Measurements from ENCODE around the gene EVPL.
A peak's percentile ranks its signal among the peaks of the same experiment; 100 is the strongest.

Gene EVPL

DNA sequence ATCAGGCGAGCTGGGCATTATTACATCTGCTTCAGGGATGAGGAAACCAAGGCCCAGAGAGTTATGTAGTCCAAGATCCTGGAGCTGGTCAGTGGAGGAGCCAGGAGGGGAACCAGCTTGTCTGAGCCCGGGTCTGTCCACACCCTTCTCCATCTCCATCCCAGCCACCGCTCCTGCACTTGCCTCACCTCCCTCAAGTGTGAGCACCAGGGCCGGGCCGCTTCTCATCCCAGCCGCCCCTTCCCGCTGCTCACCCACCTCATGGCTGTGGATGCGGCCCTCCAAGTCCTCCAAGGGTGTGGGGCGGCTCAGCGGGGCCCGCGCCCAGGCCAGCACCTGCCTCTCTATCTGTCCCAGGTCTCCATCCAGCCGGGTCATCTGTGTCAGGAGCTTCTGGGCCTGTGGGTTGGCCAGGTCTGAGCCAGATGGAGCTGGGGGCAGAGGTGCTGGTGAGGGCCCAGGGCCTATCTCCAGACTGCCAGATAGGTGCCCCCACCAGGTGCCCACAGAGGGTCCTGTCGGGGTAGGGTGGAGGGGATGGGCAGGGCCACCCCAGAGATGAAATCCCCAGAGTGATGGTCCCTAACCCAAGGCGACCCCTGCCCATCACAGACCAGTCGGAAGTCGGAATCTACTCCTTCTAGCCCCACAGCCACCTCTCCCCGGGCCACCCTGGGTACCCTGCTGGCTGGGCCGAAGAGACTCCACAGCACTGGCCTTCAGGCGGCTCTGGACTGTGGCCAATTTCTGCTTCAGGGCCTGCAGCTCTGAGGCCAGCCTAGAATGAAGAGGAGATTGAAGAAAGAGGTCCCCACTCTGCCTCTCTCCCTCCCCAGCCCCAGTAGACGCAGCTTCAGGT, 9.4 kb downstream of the EVPL start:
- no peak for DNase-seq (ENCODE audit: low read depth)

DNA sequence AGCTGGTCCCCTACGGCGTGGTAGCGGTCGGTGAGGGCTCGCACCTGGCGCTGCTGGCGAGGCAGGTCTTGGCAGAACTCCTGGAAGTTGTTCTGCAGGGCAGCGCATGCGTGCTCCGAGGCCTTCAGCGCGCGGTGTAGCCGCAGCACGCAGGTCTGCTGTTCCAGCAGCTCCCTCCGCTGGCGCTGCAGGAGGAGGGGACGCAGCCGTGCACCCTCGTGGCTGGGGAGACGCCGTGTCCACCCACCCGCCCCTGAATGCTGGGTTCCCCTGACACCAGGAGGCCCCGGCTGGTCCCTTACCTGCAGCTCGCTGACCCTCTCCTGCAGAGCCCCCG, 12.2 kb downstream of the EVPL start:
- DNase-seq (ENCODE audit: low read depth), result no peak

DNA sequence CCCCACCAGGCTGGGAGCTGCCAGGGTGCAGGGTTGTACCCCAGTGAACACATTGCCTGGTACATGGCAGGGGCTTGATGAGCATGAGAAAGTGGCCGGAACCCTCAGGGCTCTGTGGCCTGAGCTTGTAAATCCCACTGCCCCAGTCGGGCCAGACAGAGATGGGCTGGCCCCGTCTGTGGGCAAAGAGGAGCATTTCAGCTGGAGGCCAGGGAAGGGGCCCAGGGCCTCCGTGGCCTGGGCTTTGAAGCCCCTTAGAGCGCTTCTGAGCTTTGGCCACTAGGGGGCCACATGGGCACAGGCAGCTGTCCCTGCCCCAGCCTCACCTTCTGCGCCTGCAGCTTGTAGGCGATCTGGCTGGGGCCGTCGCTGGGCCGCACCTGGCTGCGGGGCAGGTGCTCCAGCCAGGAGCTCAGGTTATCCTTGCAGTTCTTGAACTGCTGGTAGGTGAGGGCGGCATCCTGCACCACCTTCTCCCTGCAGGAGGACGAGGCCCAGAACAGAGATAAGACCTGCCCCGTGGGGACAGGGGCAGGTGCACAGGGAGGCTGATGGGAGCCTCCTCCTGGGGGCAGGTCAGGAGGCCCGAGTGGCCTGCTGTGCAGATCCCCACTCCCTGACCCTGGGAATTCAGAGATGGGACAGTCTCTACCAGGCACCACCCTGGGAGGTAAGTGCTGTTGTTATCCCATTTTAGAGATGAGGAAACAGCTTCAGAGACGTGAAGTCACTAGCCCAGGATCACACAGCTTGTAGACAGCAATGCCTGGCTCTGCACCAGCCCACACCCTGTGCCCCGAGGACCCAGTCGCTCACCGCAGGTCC, 12.8 kb downstream of the EVPL start:
- peak; percentile 60 for DNase-seq (ENCODE audit: low read depth)

DNA sequence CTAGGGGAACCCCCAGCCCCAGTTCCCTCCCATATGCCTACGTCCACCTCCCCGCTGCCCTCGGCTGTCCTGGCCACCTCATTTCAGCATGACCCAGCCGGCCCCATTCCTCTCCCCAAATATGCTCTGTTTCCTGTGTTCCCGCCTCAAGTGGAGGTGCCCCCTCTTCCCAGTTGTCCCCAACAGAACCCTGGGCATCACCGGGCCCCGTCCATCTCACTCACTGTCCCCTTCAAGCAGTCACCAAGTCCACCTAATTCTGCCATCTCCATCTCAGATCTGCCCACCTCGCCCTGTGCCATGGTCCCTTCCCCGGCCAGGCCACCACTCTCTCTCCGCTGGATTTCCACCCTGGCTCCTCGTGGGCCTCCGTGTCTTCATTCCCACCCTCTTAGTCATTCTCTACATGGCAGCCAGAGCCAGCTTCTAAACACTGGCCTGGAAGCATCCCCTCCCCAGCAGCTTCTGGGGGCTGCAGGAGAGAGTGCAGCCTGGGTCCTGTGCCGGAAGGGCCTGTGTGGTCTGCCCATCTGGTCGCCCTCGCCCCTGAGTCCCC, 13.7 kb downstream of the EVPL start:
- DNase-seq (ENCODE audit: low read depth), result no peak

GRCh38 chr17:76011951-76012350, 15.2 kb downstream of the EVPL start:
- DNase-seq (ENCODE audit: low read depth), result no peak

GRCh38 chr17:76009969-76010661, 17.0 kb downstream of the EVPL start:
- no peak for DNase-seq (ENCODE audit: low read depth)

DNA sequence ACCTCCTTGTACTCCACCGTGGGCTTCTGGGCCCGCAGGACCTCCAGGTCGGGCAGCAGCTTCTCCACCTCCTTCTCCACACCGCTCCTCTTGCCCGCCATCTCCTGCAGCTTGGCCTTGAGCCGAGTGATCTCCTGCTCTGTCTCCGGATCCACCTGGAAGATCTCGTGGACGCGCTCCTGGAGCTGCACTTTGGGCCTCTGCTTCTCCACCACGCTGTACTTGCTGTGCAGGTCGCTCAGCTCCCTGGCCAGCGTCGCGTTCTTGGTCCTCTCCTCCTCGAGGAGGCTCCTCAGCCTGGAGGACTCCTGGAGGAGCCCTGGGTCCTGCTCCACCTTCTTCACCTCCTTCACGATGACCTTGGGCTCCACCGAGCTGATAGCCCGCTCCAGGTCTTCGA, 17.7 kb downstream of the EVPL start:
- DNase-seq (ENCODE audit: low read depth), result no peak

- DNase-seq (ENCODE audit: low read depth), result no peak
Measured at GRCh38 chr17:76008630-76009425, 18.3 kb downstream of the EVPL start.

GRCh38 chr17:76008208-76008607, 18.9 kb downstream of the EVPL start:
- no peak for DNase-seq (ENCODE audit: low read depth)

GRCh38 chr17:76007850-76008165, 19.3 kb downstream of the EVPL start:
- DNase-seq (ENCODE audit: low read depth), result no peak

DNA sequence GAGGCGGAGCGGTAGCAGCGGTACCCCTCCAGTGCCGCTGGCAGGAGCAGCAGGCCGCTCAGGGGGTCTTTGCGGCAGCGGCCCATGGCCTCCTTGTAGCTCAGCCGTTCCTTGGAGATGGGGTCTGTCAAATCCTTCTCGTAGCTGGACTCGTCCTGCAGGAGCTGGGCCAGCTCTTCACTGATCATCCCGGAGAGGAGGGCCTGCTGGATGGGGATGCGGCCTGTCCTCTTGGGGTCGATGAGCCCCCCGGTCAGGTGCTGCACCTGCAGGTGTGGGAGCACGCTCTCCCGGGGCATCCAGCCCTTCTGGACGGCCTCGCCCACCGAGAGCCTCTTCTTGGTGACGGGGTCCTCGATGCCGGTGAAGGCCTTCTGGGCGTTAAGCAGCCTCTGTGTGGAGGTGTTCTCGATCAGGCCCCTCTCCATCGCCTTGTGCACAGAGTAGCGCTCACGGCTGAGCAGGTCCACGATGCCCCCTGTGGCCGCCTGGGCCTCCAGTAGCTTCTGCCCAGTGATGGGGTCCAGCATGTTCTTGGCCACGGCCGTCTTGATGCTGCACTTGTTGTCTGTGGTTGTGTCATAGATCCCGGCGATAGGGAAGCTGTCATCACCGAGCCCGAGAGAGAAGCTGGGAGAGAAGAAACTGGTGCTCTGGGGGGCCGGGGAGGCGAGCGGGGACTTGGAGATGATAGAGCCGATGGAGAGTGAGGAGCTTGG, 19.8 kb downstream of the EVPL start:
- DNase-seq (ENCODE audit: low read depth), result no peak

GRCh38 chr17:76005263-76006149, 21.6 kb downstream of the EVPL start:
- peak; percentile 49 for DNase-seq (ENCODE audit: low read depth)

- DNase-seq (ENCODE audit: low read depth), result no peak
Measured at GRCh38 chr17:76004750-76005262, 22.3 kb downstream of the EVPL start.

DNA sequence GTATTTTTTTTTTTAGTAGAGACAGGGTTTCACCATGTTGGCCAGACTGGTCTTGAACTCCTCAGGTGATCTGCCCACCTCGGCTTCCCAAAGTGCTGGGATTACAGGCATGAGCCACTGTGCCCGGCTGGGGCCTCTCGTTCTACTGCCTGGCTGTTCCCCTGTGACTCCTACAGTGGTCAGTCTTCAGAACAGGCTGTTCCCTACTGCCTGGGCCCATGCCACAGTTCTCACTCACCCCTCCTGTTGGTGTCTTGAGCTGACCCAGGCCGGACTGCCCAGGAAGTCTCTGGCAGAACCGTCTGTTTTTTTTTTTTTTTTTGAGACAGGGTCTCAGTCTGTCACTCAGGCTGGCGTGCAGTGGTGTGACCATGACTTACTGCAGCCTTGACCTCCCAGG, 23.2 kb downstream of the EVPL start:
- DNase-seq (ENCODE audit: low read depth), result no peak

GRCh38 chr17:76002100-76002499, 25.0 kb downstream of the EVPL start:
- DNase-seq (ENCODE audit: low read depth), result no peak

DNA sequence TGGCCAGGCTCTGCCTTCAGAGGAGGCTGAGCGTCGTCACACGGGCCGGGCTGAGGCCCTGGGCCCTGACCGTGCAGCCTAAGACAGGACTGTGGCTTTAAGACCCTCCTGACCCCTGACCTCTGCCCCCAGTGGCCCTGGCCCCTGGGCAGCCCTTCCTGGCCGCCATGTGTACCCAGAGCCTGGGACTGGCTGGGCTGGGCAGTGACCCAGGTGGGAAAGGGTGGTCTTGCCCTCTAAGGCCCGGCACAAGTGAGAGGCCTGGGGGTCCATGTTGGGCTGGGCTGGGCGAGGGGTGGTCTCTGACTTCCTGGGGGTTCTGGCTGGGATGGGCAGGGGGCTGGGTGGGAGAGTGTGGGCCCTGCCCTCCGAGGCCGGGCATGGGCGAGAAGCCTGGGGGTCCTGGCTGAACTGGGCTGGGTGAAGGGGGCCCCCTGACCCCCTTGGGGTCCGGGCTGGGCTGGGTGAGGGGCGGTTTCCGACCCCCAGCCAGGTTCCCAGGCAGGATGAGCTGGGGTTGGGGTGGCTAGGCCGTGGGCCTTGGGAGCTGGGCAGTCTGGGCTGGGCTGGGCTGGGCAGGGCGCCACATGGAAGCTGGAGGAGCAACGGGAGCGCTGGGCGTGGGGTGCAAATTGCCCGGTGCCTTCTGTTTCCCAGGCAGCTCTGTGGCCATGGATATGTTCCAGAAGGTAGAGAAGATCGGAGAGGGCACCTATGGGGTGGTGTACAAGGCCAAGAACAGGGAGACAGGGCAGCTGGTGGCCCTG, 26.2 kb downstream of the EVPL start, which contains the start of gene CDK3:
Gene CDK3, plus strand, starts transcription at position 101 of the 767 bp plus-strand sequence. Its CDS starts 571 bp downstream, at position 672.
- DNase-seq (ENCODE audit: low read depth), result no peak

GRCh38 chr17:76000016-76000754, 26.9 kb downstream of the EVPL start:
- DNase-seq (ENCODE audit: low read depth), result peak; percentile 26

DNA sequence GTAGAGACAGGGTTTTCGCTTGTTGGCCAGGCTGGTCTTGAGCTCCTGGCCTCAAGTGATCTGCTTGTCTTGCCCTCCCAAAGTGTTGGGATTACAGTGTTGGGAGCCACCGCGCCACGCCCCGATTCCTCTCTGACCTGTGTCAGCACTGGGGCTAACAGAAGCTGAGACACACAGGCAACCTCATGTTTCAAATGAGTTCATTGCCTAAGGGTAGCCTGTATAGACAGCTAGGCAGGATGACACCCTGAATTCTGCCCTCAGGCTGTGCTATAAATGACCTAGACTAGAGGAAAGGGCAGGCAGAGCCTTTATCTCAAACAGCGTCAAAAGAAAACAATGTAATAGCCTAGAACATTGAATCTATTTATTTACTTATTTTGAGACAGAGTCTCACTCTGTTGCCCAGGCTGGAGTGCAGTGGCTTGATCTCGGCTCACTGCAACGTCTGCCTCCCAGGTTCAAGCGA, 28.7 kb downstream of the EVPL start:
- DNase-seq (ENCODE audit: low read depth), result no peak

Data from iris pigment epithelial cell (primary cell).